HepG2 (cell line): Measurements from ENCODE around the gene PDGFD.

Experiments
- CBX5 ChIP-seq: sonication (generic); formaldehyde crosslinking; IDR thresholded peaks from 2 replicates; pipeline ENCODE4 v1.4.0; 2020; ENCODE audit warnings: missing genetic modification reagents, borderline replicate concordance
- CHCHD3 ChIP-seq: sonication (generic); formaldehyde crosslinking; IDR thresholded peaks from 2 replicates; pipeline ENCODE4 v1.8.0; 2022; ENCODE audit warnings: mild to moderate bottlenecking, missing genetic modification reagents, moderate library complexity
- ETS1 ChIP-seq: sonication (generic); formaldehyde crosslinking; IDR thresholded peaks from 2 replicates; pipeline ENCODE4 v1.4.0; 2020; ENCODE audit warnings: missing genetic modification reagents
- GABPA ChIP-seq, 2 experiments: IDR thresholded peaks; 2 replicates each; pipeline ENCODE4 v1.6.1; 2011 to 2016; ENCODE audit warnings: low read depth in 2 of 2, low read length in 1 of 2, missing biosample characterization in 1 of 2, missing genetic modification characterization in 1 of 2
- JUNB ChIP-seq: sonication (generic); formaldehyde crosslinking; IDR thresholded peaks from 2 replicates; pipeline ENCODE4 v1.8.0; 2022; ENCODE audit warnings: missing genetic modification reagents, mild to moderate bottlenecking, borderline replicate concordance
- MTA3 ChIP-seq: sonication (generic); formaldehyde crosslinking; IDR thresholded peaks from 2 replicates; pipeline ENCODE4 v1.4.0; 2020; ENCODE audit warnings: missing genetic modification reagents
- MXD4 ChIP-seq: IDR thresholded peaks from 2 replicates; pipeline ENCODE4 v1.6.1; 2016; ENCODE audit warnings: mild to moderate bottlenecking, missing biosample characterization, missing genetic modification reagents
- POLR2A ChIP-seq, 2 experiments: IDR thresholded peaks; 2 replicates each; pipeline ENCODE4 v1.6.1; 2011; ENCODE audit warnings: low read depth in 2 of 2, low read length in 2 of 2, mild to moderate bottlenecking in 1 of 2, moderate library complexity in 1 of 2; ENCODE audit not compliant: insufficient read depth in 1 of 2
- ZFP36 ChIP-seq: fragments of 150-350 bp; IDR thresholded peaks from 2 replicates; pipeline ENCODE4 v1.6.1; 2018; ENCODE audit warnings: borderline replicate concordance, low read length, low read depth; ENCODE audit not compliant: partially characterized antibody
- ZFX ChIP-seq: sonication (generic); formaldehyde crosslinking; IDR thresholded peaks from 2 replicates; pipeline ENCODE4 v1.4.0; 2020; ENCODE audit warnings: mild to moderate bottlenecking, low read depth, missing genetic modification reagents, moderate library complexity
- ZNF431 ChIP-seq: sonication (generic); formaldehyde crosslinking; IDR thresholded peaks from 2 replicates; pipeline ENCODE4 v1.9.0; 2022; ENCODE audit warnings: missing genetic modification reagents, low read depth, mild to moderate bottlenecking, borderline replicate concordance
- ZNF883 ChIP-seq: sonication (generic); formaldehyde crosslinking; IDR thresholded peaks from 2 replicates; pipeline ENCODE4 v1.5.1; 2020; ENCODE audit warnings: mild to moderate bottlenecking, missing genetic modification reagents; ENCODE audit errors: not compliant biosample characterization
- ZSCAN9 ChIP-seq: IDR thresholded peaks from 2 replicates; pipeline ENCODE4 v1.6.1; 2016; ENCODE audit warnings: borderline replicate concordance
- TF ChIP-seq, protein P1 (sequence below): sonication (generic); formaldehyde crosslinking; IDR thresholded peaks from 2 replicates; pipeline ENCODE4 v1.4.0; 2020; ENCODE audit warnings: mild to moderate bottlenecking, low read depth, missing genetic modification reagents

DNA sequence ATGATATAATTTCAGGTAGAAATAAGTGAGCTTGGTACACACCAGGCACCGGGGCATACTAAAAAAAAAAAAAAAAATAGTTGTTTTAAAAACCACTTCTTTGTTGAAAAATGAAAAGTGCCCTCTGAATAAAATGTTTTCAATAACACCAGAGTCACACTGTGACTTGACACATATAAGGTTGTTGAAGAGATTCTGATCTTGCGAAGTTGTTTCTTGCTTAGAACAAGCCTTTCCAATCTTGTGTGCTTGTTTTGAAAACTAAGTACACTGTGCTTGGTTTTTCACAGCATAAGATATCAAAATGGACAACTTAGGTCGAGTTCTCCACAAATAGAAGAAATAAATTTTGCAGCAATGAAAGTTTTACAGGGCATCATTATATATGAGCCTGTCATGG is 17.0 kb downstream of the PDGFD start:
- TF ChIP-seq POLR2A (IDR thresholded peaks at IDR 0.05; ENCODE audit: insufficient read depth in 1 of 2, low read depth in 2 of 2, low read length in 2 of 2): no peak
- TF ChIP-seq CBX5: no peak
- TF ChIP-seq, protein P1, sequence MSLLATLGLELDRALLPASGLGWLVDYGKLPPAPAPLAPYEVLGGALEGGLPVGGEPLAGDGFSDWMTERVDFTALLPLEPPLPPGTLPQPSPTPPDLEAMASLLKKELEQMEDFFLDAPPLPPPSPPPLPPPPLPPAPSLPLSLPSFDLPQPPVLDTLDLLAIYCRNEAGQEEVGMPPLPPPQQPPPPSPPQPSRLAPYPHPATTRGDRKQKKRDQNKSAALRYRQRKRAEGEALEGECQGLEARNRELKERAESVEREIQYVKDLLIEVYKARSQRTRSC (CRISPR knock-in tag): no peak
- TF ChIP-seq MTA3 (CRISPR knock-in tag): no peak
- TF ChIP-seq ZFX (CRISPR knock-in tag): no peak
- no peak for TF ChIP-seq JUNB
- TF ChIP-seq ZFP36: no peak
- no peak for TF ChIP-seq GABPA (IDR thresholded peaks at IDR 0.05; ENCODE audit: low read depth, low read length)
- no peak for TF ChIP-seq GABPA (CRISPR knock-in tag; IDR thresholded peaks at IDR 0.05; ENCODE audit: low read depth)
- TF ChIP-seq ZNF883: no peak
- TF ChIP-seq ZSCAN9: no peak
- no peak for TF ChIP-seq MXD4 (CRISPR knock-in tag)
- TF ChIP-seq ZNF431 (CRISPR knock-in tag): no peak
- no peak for TF ChIP-seq CHCHD3
- no peak for TF ChIP-seq ETS1 (CRISPR knock-in tag)
